H1 (cell line): Measurements from ENCODE around the gene PACSIN1. TPM values are rescaled to one million over a fixed set of nuclear protein-coding genes. Genes with fewer than 3 reads are reported as not detected.
A peak's percentile ranks its signal among the peaks of the same experiment; 100 is the strongest.

ENCODE experiments used
- CTCF ChIA-PET: fragments of 300-600 bp; sonication (Branson Sonifier 250); formaldehyde crosslinking; loops from one replicate; lab custom pipeline; 2021; ENCODE audit not compliant: partially characterized antibody; lab: Charles Lee
- POLR2A ChIA-PET: fragments of 300-600 bp; sonication (Branson Sonifier 250); formaldehyde crosslinking; loops from one replicate; lab custom pipeline; 2021; ENCODE audit warnings: inconsistent platforms; ENCODE audit not compliant: partially characterized antibody; lab: Charles Lee
- DNase-seq, 2 experiments: peaks; one replicate each; pipeline versions ENCODE4 v3.0.0 to v3.0.0-alpha.2; 2010 to 2022; ENCODE audit warnings: low spot score in 2 of 2, low read depth in 1 of 2, mixed read lengths in 1 of 2
- FAIRE-seq: peaks from 2 replicates; lab custom pipeline; 2011; peaks lifted over from hg19 to GRCh38; lab: Jason Lieb, UNC
- H2AFZ ChIP-seq: 2 replicates; pipeline ENCODE4 v1.8.1; 2012; ENCODE audit warnings: low read length, inconsistent platforms
- H2AK5ac ChIP-seq: 2 replicates; pipeline ENCODE4 v1.6.1; 2013; ENCODE audit warnings: low read depth, low read length
- H2BK120ac ChIP-seq: replicated peaks from 2 replicates; pipeline ENCODE3; 2013; ENCODE audit warnings: low read depth, low read length, inconsistent platforms
- H2BK12ac ChIP-seq: 2 replicates; pipeline ENCODE4 v1.6.1; 2013; ENCODE audit warnings: low read depth, low read length
- H2BK15ac ChIP-seq: 2 replicates; pipeline ENCODE4 v1.6.1; 2013; ENCODE audit warnings: low read length
- H2BK20ac ChIP-seq: 2 replicates; pipeline ENCODE4 v1.6.1; 2013; ENCODE audit warnings: low read length
- H2BK5ac ChIP-seq: 2 replicates; pipeline ENCODE4 v1.6.1; 2013; ENCODE audit warnings: low read depth, low read length
- H3K14ac ChIP-seq: 2 replicates; pipeline ENCODE4 v1.6.1; 2013; ENCODE audit warnings: inconsistent platforms; ENCODE audit not compliant: insufficient read length
- H3K18ac ChIP-seq: 2 replicates; pipeline ENCODE4 v1.6.1; 2013; ENCODE audit warnings: low read length; ENCODE audit errors: extremely low read depth
- H3K23ac ChIP-seq: 2 replicates; pipeline ENCODE4 v1.6.1; 2013; ENCODE audit warnings: inconsistent platforms; ENCODE audit not compliant: insufficient read length
- H3K23me2 ChIP-seq: 2 replicates; pipeline ENCODE4 v1.6.1; 2013; ENCODE audit warnings: low read depth, low read length
- H3K27ac ChIP-seq: 2 replicates; pipeline ENCODE4 v1.6.1; 2011; ENCODE audit warnings: low read depth, low read length, inconsistent platforms
- H3K27me3 ChIP-seq, 4 experiments: replicated peaks in 1 of 4; 1 replicate in 1 of 4; 2 replicates in 3 of 4; pipeline versions ENCODE4 v1.6.1 to v1.8.1; 2011 to 2013; ENCODE audit warnings: low read length in 3 of 4, mild to moderate bottlenecking in 3 of 4, inconsistent platforms in 2 of 4, mixed read lengths in 2 of 4, moderate library complexity in 1 of 4; ENCODE audit not compliant: control insufficient read depth in 3 of 4, insufficient read depth in 3 of 4; ENCODE audit errors: extremely low read depth in 1 of 4
- H3K36me3 ChIP-seq, 4 experiments: 2 replicates each; pipeline versions ENCODE4 v1.6.1 to v1.8.1; 2011 to 2013; ENCODE audit warnings: mild to moderate bottlenecking in 4 of 4, low read length in 3 of 4, moderate library complexity in 2 of 4, control low read depth in 1 of 4, inconsistent platforms in 1 of 4; ENCODE audit not compliant: insufficient read depth in 4 of 4, control insufficient read depth in 2 of 4
- H3K4ac ChIP-seq: replicated peaks from 2 replicates; pipeline ENCODE3; 2013; ENCODE audit warnings: low read length, low read depth, mixed read lengths, inconsistent platforms; ENCODE audit not compliant: insufficient read length
- H3K4me1 ChIP-seq, 4 experiments: replicated peaks in 1 of 4; 1 replicate in 1 of 4; 2 replicates in 3 of 4; pipeline versions ENCODE4 v1.6.1 to v1.8.1; 2011 to 2013; ENCODE audit warnings: low read length in 3 of 4, inconsistent platforms in 2 of 4, mixed read lengths in 1 of 4; ENCODE audit not compliant: insufficient read depth in 4 of 4, control insufficient read depth in 3 of 4
- H3K4me2 ChIP-seq, 2 experiments: 2 replicates each; pipeline versions ENCODE4 v1.6.1 to v1.8.1; 2011 to 2013; ENCODE audit warnings: low read depth in 2 of 2, low read length in 2 of 2, control low read depth in 1 of 2, inconsistent platforms in 1 of 2, mild to moderate bottlenecking in 1 of 2; ENCODE audit not compliant: insufficient read depth in 1 of 2
- H3K4me3 ChIP-seq, 4 experiments: fragments of 200-600, 300-600 bp in 1 of 4; sonication (generic), shearing (Covaris generic), sonication (Bioruptor Twin) in 1 of 4; 2 replicates each; pipeline versions ENCODE4 v1.5.1 to v1.8.1; 2011 to 2016; ENCODE audit warnings: low read length in 4 of 4, low read depth in 3 of 4, control low read depth in 2 of 4, inconsistent platforms in 2 of 4, mild to moderate bottlenecking in 2 of 4, mixed read lengths in 1 of 4, moderate library complexity in 1 of 4; ENCODE audit not compliant: insufficient read depth in 2 of 4; ENCODE audit errors: extremely low read depth in 1 of 4
- H3K56ac ChIP-seq: replicated peaks from 2 replicates; pipeline ENCODE3; 2013; ENCODE audit warnings: low read depth, mild to moderate bottlenecking, mixed read lengths, low read length, inconsistent platforms; ENCODE audit not compliant: insufficient read length
- H3K79me1 ChIP-seq: 2 replicates; pipeline ENCODE4 v1.6.1; 2013; ENCODE audit warnings: low read depth, low read length, control low read depth
- H3K79me2 ChIP-seq, 2 experiments: 2 replicates each; pipeline versions ENCODE4 v1.6.1 to v1.8.1; 2012 to 2013; ENCODE audit warnings: low read length in 2 of 2, mild to moderate bottlenecking in 2 of 2, inconsistent platforms in 1 of 2; ENCODE audit not compliant: insufficient read depth in 2 of 2, control insufficient read depth in 1 of 2
- H3K9ac ChIP-seq, 4 experiments: replicated peaks in 1 of 4; 1 replicate in 1 of 4; 2 replicates in 3 of 4; pipeline versions ENCODE4 v1.6.1 to v1.8.1; 2011 to 2013; ENCODE audit warnings: low read depth in 3 of 4, low read length in 3 of 4, control low read depth in 2 of 4, mild to moderate bottlenecking in 2 of 4, moderate library complexity in 2 of 4, inconsistent platforms in 1 of 4; ENCODE audit errors: extremely low read depth in 1 of 4
- H3K9me3 ChIP-seq, 2 experiments: 2 replicates each; pipeline versions ENCODE4 v1.6.1 to v1.8.1; 2012 to 2013; ENCODE audit warnings: mild to moderate bottlenecking in 2 of 2, moderate library complexity in 2 of 2, control low read depth in 1 of 2, inconsistent platforms in 1 of 2, low read depth in 1 of 2, low read length in 1 of 2, mixed read lengths in 1 of 2; ENCODE audit not compliant: insufficient read depth in 2 of 2
- H4K20me1 ChIP-seq, 2 experiments: replicated peaks in 1 of 2; 2 replicates each; pipeline versions ENCODE3 to v1.8.1; 2011 to 2013; ENCODE audit warnings: inconsistent platforms in 2 of 2, low read length in 2 of 2, mild to moderate bottlenecking in 1 of 2; ENCODE audit not compliant: insufficient read depth in 2 of 2, control insufficient read depth in 1 of 2
- H4K5ac ChIP-seq: 2 replicates; pipeline ENCODE4 v1.6.1; 2013; ENCODE audit warnings: low read length, low read depth, mixed read lengths, inconsistent platforms; ENCODE audit not compliant: insufficient read length
- H4K8ac ChIP-seq: 2 replicates; pipeline ENCODE4 v1.8.0; 2013; ENCODE audit warnings: mild to moderate bottlenecking, moderate library complexity, low read length, inconsistent platforms; ENCODE audit not compliant: insufficient read depth; ENCODE audit errors: extremely low read depth
- H4K91ac ChIP-seq: replicated peaks from 2 replicates; pipeline ENCODE3; 2013; ENCODE audit warnings: low read length, mixed read lengths, inconsistent platforms; ENCODE audit not compliant: insufficient read length
- CTBP2 ChIP-seq: IDR thresholded peaks from 2 replicates; pipeline ENCODE4 v1.7.0; 2011; ENCODE audit warnings: borderline replicate concordance, mild to moderate bottlenecking, moderate library complexity, mixed read lengths, low read length; ENCODE audit not compliant: insufficient read depth, insufficient read length
- HDAC6 ChIP-seq: IDR thresholded peaks from one replicate; pipeline ENCODE4 v1.7.1; 2012; ENCODE audit warnings: low read depth, mild to moderate bottlenecking, inconsistent platforms, low read length, moderate library complexity
- JUND ChIP-seq: IDR thresholded peaks from 2 replicates; pipeline ENCODE4 v1.6.1; 2011; ENCODE audit warnings: mild to moderate bottlenecking, improper control_type of control experiment, low read length
- KDM5A ChIP-seq: fragments of 200-600 bp; IDR thresholded peaks from 2 replicates; pipeline ENCODE4 v1.7.1; 2012; ENCODE audit warnings: mild to moderate bottlenecking, low read length, inconsistent platforms, mixed read lengths
- SUZ12 ChIP-seq: fragments of 200-600 bp; sonication (generic); IDR thresholded peaks from 2 replicates; pipeline ENCODE4 v1.6.1; 2012; ENCODE audit warnings: mild to moderate bottlenecking, inconsistent platforms, low read length, moderate library complexity, mixed read lengths
- TCF12 ChIP-seq: IDR thresholded peaks from 2 replicates; pipeline ENCODE4 v1.6.1; 2011; ENCODE audit warnings: low read depth, mild to moderate bottlenecking, low read length
- TEAD4 ChIP-seq: IDR thresholded peaks from 2 replicates; pipeline ENCODE4 v1.6.1; 2012; ENCODE audit warnings: low read depth, low read length, inconsistent platforms, mixed read lengths
- WGBS, 2 experiments: shearing (Covaris generic) in 1 of 2; methylation state at CpG; one replicate each; pipeline versions ENCODE4 v1.1.6 to v1.1.7; 2013 to 2015; ENCODE audit warnings: low lambda C conversion rate in 2 of 2, mixed read lengths in 2 of 2, inconsistent platforms in 1 of 2, low coverage in 1 of 2, missing lambda C conversion rate in 1 of 2; ENCODE audit not compliant: insufficient replicate concordance in 2 of 2, insufficient coverage in 1 of 2, insufficient read length in 1 of 2; ENCODE audit errors: extremely low coverage in 1 of 2, missing lambda C conversion rate in 1 of 2; 5-methylcytosine and 5-hydroxymethylcytosine counted together
- polyA plus RNA-seq, 7 experiments: library from polyadenylated mRNA; depleted of rRNA in 3 of 7; stranded (reverse) in 5 of 7; unstranded in 2 of 7; fragments of >200 nt in 5 of 7; fragments of 200-250 nt in 2 of 7; gene quantifications; 1 replicate in 5 of 7; 2 replicates in 1 of 7; 4 replicates in 1 of 7; pipeline versions ENCODE4 v1.2.1 to v1.2.3, GENCODE V29; 2011 to 2013; ENCODE audit warnings: missing spikeins in 2 of 7, mixed read lengths in 2 of 7
- total RNA-seq: library from RNA; stranded (reverse); fragmentation: NEBNext Ultra II Directional; extraction: Animal tissue kit (Norgen Biotek cat#: 25700); gene quantifications from 2 replicates; pipeline ENCODE4 v1.2.1, GENCODE V29; 2021

The PACSIN1 gene
- total and polyA plus RNA-seq, 2 of the 8 experiments (the other 6 are each of a cell fraction or from before 2014, with no cell fraction given): 5.9 to 11.1 TPM

GRCh38 chr6:34549804-34550202 lies 83.9 kb downstream of the PACSIN1 start:
- Histone ChIP-seq H3K79me1 (no peaks in the 10 kb centered on the region), H3K9me3 (no peaks in the 10 kb centered on the region), H3K14ac (no peak overlapping the region), H3K18ac (no peak overlapping the region), H3K4ac (no peak overlapping the region), H3K9ac (no peak overlapping the region), H2AK5ac (no peak overlapping the region), H2BK5ac (no peak overlapping the region), H2BK15ac (0 out of 2 replicates have a peak overlapping the region, but pooled peaks have one; percentile 16), H4K5ac (no peak overlapping the region), H2BK120ac (no peak overlapping the region), H4K20me1 (no peaks in the 10 kb centered on the region), H2BK20ac (no peak overlapping the region), H3K79me2 (no peaks in the 10 kb centered on the region), H3K4me3 (no peak overlapping the region), H2BK12ac (no peak overlapping the region), H3K27ac (no peak overlapping the region), H2AFZ (no peak overlapping the region), H3K4me1 (peaks cover 0 to 4% (median 0%) of the 10 kb centered on the region in 4 experiments; a peak in 3 of 7 replicates), H3K23me2 (no peaks in the 10 kb centered on the region), H3K56ac (no peak overlapping the region), H4K8ac (no peak overlapping the region), H3K4me2 (no peak overlapping the region), H3K27me3 (no peaks in the 10 kb centered on the region), H3K36me3 (no peaks in the 10 kb centered on the region), H4K91ac (no peak overlapping the region), H3K23ac (no peak overlapping the region)
- ChIA-PET CTCF (interaction anchor here (1.0 to 2.4 kb wide), 3 partner anchors 10 to 60 kb away, joined by 3 to 9 read pairs (median 5); no protein-coding TSS in a partner anchor), POLR2A (interaction anchor here (1.3 to 1.6 kb wide), 2 partner anchors 10 to 52 kb away, joined by 6 to 7 read pairs; no protein-coding TSS in a partner anchor)
- TF ChIP-seq SUZ12: no peak
- TF ChIP-seq KDM5A: no peak
- no peak for TF ChIP-seq TEAD4
- no peak for TF ChIP-seq HDAC6
- TF ChIP-seq TCF12: no peak
- TF ChIP-seq CTBP2: no peak
- TF ChIP-seq JUND: no peak
- WGBS, 2 experiments: 100% methylated on average over 1 of the region's 2 CpGs; no CpG with 5 or more reads in 1 of the 2 experiments
- DNase-seq (no peak), FAIRE-seq (no peak)
